HG03378 (cell line): ENCODE data around the gene GPAM.
A peak's percentile ranks its signal among the peaks of the same experiment; 100 is the strongest.

Experiments used
- ATAC-seq: cut with Tn5 transposase; IDR thresholded peaks from one replicate; pipeline ENCODE4 v1.9.1; 2021; ENCODE audit warnings: mild to moderate bottlenecking, moderate library complexity; ENCODE audit not compliant: unreplicated experiment

GPAM gene

DNA sequence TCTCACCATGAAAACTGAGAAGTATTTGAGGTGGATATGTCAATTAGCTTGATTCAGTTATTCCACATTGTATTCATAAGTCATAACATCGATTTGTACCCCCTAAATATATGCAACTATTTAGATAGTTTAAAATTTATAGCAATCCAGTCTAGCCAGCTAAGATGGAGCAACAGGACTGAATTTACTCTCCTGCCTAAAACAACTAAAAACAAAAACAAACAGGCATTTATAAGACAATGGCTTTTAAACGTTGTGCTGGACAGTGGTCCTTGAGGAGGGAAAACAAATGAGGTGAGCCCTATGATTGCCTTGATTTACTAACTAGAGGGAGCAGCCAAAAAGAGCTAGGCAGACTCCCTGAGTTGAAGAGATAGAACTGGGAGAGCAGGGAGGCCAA lies 814 bp upstream of the GPAM start:
- ATAC-seq, result no peak

- no peak for ATAC-seq
Measured at GRCh38 chr10:112184052-112184371, 447 bp upstream of the GPAM start.

- ATAC-seq, result peak; percentile 1
Measured at GRCh38 chr10:112182784-112183328, 709 bp downstream of the GPAM start.

- no peak for ATAC-seq
Measured at GRCh38 chr10:112177247-112177646, 6.3 kb downstream of the GPAM start.

DNA sequence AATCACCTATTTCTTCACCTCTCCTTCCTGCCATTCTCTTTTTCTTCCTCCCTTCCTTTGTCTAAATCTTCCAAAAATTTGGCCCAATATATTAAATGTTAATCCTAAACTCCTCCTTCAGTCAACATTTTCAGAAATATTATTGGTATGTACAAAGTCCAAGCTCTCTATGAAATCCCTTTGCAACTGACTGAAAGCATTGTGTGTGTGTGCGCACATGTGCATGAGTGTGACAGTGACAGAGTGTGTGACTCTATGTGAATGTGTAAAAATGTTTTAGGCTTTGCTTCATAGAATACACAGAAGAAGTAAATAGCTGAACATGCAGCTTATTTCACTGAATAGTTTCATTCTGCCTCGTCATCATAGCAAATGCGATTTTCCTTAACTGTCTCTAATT lies 7.0 kb downstream of the GPAM start:
- no peak for ATAC-seq

- no peak for ATAC-seq
Measured at GRCh38 chr10:112175409-112175808, 8.2 kb downstream of the GPAM start.

GRCh38 chr10:112173206-112173605 lies 10.4 kb downstream of the GPAM start:
- no peak for ATAC-seq

DNA sequence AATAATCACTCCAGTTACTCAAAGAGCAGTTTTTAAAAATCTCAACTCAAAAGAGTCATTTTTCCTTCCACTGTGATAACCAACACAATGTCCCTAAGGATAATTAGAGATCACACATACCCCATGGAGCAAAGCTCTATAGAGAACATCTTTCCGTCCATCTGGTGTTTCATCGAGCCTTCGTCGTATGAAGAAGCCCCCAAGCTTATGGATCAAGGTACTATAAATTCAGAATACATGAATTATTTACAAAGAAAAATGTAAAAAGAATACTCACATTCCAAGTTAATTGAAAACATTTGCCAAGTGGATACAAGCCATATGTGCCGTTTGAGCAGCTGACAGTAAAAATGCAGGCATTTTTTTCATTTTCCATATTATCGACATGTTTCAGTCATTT lies 14.8 kb downstream of the GPAM start:
- no peak for ATAC-seq

DNA sequence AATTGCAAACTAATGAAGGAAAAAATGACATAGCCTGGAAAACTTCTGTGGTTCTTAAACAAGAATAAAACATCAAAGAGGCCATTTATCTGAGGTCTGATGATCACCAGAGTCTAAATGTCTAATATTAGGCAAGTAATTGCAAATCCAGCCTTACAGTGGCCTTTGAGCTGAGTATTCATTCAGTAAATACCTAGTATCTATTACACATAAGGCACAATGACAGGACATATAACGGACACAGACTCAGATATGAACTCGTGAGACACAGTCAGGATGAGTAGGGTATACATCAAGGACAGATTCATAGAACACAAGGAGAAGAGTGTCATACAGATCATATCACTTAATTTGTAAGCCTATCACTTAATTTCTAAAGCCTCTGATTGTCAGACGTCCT lies 16.8 kb downstream of the GPAM start:
- ATAC-seq, result no peak

DNA sequence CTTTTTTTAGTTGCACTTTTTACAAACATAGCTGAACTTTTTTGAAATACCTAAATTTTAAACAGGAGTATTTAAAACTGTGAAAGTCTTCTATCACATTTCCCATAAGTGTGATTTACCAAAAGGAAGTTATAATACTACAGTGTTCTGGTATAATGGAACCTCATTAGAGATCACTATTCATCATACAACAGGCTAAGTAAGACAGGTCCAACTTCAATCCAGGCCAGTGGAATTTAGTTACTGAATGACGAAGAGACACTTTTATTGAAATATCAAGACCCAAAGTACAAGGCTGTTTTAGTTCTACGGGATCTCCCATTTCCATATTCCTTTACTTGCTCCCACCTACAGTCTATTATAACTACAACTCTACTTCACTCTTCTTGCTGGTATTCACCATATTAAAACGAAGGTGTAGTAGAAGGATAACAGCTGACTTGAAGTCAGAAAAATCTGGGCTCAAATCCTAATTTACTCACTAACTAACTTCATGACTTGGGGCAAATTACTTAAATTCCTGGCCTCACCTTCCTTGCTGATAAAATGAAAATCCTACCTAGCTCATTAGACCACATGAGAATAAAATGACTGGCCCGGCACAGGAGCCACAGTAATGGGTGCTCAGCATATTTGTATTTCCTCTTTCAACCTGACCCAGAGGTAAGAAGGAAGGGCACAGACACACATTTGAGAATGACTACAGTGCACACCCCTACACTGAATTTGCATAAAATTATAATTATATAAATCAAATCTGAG lies 21.6 kb downstream of the GPAM start:
- no peak for ATAC-seq

DNA sequence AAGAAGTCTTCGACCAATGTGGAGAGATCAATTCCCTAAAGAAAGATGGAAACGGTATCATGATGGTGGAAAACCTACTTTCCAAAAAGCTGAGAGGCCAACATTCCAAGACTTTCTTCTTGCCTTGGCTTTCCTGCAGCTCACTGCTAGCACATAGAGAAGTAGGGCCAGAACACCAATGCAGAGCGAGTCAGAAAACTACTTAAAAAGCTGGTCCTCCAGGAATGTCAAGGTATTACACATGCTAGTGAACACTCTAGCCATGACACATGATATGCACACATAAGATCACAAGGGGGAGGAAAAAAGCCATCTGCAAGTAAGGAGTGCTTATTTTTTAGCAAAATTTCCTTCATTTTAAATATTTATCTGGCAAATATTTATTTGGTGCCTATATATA lies 22.7 kb downstream of the GPAM start:
- ATAC-seq, result no peak

DNA sequence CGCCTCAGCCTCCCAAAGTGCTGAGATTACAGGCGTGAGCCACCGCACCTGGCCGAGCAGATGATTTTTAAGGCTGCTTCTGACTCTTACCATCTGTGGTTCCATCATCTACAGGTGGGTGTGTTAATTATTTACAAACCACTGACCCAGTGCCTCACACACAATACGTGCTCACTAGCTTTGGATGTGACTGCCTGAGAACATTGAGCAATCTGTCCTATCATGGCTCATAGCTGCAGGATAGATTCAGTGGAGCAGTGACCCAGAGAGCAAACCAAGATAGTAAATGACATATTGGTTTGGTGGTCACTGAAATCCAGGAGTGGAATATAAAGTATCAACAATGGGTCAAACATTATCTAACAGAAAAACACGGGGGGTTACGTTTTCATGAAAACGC lies 24.1 kb downstream of the GPAM start:
- no peak for ATAC-seq

GRCh38 chr10:112151524-112152039 lies 32.0 kb downstream of the GPAM start:
- ATAC-seq, result no peak

- ATAC-seq, result no peak
Measured at GRCh38 chr10:112148331-112148730, 35.2 kb downstream of the GPAM start.

DNA sequence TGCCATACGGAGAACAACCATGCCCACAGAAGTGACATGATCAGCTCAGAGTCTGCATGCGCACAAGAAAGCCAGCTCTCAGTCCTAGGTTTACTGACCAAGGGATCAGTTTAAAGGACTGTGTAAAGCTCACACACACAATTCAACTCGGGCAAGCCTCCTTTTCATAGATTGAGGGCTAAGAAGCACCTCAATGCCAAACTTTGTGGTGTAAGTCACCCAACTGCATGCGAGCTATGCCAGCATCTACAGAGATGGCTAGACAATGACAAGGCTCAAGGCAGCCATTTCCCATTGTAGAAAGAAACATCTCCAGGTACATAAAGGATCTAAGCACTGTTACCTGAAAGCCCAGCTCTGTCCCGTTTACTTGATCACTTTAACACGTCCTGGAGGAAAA lies 36.8 kb downstream of the GPAM start:
- no peak for ATAC-seq

- no peak for ATAC-seq
Measured at GRCh38 chr10:112145263-112145662, 38.3 kb downstream of the GPAM start.

DNA sequence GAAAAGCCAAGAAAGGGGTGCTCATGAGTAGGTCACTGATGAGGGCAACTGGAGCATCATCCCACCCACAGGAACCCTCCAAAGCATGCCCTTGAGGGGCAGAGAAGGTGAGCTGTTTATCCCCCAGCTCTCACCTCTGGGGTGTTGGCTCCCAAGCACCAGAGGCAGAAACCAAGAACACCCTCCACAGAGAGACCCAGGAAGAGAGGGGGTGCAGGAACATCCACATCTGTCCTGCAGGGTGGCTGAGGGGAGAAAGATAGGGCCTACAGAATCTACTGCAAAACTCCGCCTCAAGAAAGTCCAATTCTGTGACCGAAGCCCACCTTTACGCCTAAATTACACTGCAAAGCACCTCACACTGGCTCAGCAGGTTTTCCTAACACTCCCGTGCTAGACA lies 40.1 kb downstream of the GPAM start:
- no peak for ATAC-seq

GRCh38 chr10:112141292-112141691 lies 42.3 kb downstream of the GPAM start:
- no peak for ATAC-seq

GRCh38 chr10:112140110-112140970 lies 43.2 kb downstream of the GPAM start:
- peak; percentile 99 for ATAC-seq

DNA sequence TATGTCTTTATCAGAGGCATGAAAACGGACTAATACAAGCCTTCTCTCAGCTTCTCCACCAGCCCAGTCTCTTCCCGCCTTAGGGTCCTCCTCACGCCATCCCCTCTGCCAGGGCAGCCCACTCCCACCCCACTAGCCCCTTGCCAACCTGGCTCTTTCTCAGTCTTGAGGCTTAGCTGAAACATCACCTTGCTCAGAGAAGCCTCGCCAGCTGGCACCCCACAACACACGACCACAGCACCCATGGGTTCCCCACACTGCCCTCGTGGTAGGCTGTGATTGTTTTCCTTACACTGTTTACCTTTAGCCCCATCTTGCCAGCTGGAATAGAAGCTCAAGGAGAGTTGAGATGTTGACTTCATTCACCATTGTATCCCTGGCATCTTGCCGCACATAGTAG lies 44.4 kb downstream of the GPAM start:
- ATAC-seq, result no peak

- ATAC-seq, result peak; percentile 39
Measured at GRCh38 chr10:112137154-112137987, 46.2 kb downstream of the GPAM start.
